ENCODE results near the gene TP63.

Gene TP63

GRCh38 chr3:189778340-189778950, 147.3 kb downstream of the TP63 start:
- no peak overlapping the region for H3K9ac ChIP-seq (ENCODE audit: low read length)
- no peaks in the 10 kb centered on the region for H3K36me3 ChIP-seq (ENCODE audit: insufficient read depth, low read length)
- no peaks in the 10 kb centered on the region for H3F3A ChIP-seq (ENCODE audit: insufficient read depth, low read length)
- H3K4me3 ChIP-seq (ENCODE audit: low read depth, low read length, poor library complexity, severe bottlenecking) = no peak overlapping the region
- H3K79me2 ChIP-seq (ENCODE audit: insufficient read depth, low read length) = no peaks in the 10 kb centered on the region
- no peak overlapping the region for H3K4me2 ChIP-seq (ENCODE audit: low read length)
- H3K9me2 ChIP-seq (ENCODE audit: low read depth, low read length) = no peaks in the 10 kb centered on the region
- H3K9me3 ChIP-seq (ENCODE audit: low read length) = no peaks in the 10 kb centered on the region
- H3K27me3 ChIP-seq (ENCODE audit: insufficient read depth, low read length) = no peaks in the 10 kb centered on the region
- H3K27ac ChIP-seq (ENCODE audit: low read depth, low read length, poor library complexity, severe bottlenecking) = no peak overlapping the region
- H4K20me1 ChIP-seq (ENCODE audit: insufficient read depth, low read length) = no peaks in the 10 kb centered on the region
- TF ChIP-seq CTCF (IDR thresholded peaks at IDR 0.05; ENCODE audit: low read length) = no peak
- no peak overlapping the region for H2AFZ ChIP-seq (ENCODE audit: low read length)
- H3K4me1 ChIP-seq (ENCODE audit: insufficient read depth, low read length, severe bottlenecking) = peaks cover 7% of the 10 kb centered on the region

- no peak overlapping the region for H2AFZ ChIP-seq (ENCODE audit: low read length)
Measured at GRCh38 chr3:189779166-189779565, 148.0 kb downstream of the TP63 start.

GRCh38 chr3:189780546-189781270, 149.5 kb downstream of the TP63 start:
- Histone ChIP-seq H3K9me2 (ENCODE audit: low read depth, low read length) (no peaks in the 10 kb centered on the region), H3K4me1 (ENCODE audit: insufficient read depth, low read length, severe bottlenecking) (peaks cover 14% of the 10 kb centered on the region), H4K20me1 (ENCODE audit: insufficient read depth, low read length) (no peaks in the 10 kb centered on the region), H3K36me3 (ENCODE audit: insufficient read depth, low read length) (no peaks in the 10 kb centered on the region), H3K9me3 (ENCODE audit: low read length) (no peaks in the 10 kb centered on the region), H3F3A (ENCODE audit: insufficient read depth, low read length) (no peaks in the 10 kb centered on the region), H3K27me3 (ENCODE audit: insufficient read depth, low read length) (no peaks in the 10 kb centered on the region), H2AFZ (ENCODE audit: low read length) (no peak overlapping the region), H3K4me2 (ENCODE audit: low read length) (no peak overlapping the region), H3K9ac (ENCODE audit: low read length) (no peak overlapping the region), H3K4me3 (ENCODE audit: low read depth, low read length, poor library complexity, severe bottlenecking) (no peak overlapping the region), H3K27ac (ENCODE audit: low read depth, low read length, poor library complexity, severe bottlenecking) (no peak overlapping the region), H3K79me2 (ENCODE audit: insufficient read depth, low read length) (no peaks in the 10 kb centered on the region)
- TF ChIP-seq CTCF (IDR thresholded peaks at IDR 0.05; ENCODE audit: low read length) (no peak), EZH2 (IDR thresholded peaks at IDR 0.05; ENCODE audit: borderline replicate concordance, low read length) (no peak)

More at GRCh38 chr3:189779166-189779565, 148.0 kb downstream of the TP63 start:
- Histone ChIP-seq H3K9ac (ENCODE audit: low read length) (no peak overlapping the region), H3K36me3 (ENCODE audit: insufficient read depth, low read length) (no peaks in the 10 kb centered on the region), H3K9me2 (ENCODE audit: low read depth, low read length) (no peaks in the 10 kb centered on the region), H3K4me3 (ENCODE audit: low read depth, low read length, poor library complexity, severe bottlenecking) (no peak overlapping the region), H3K27me3 (ENCODE audit: insufficient read depth, low read length) (no peaks in the 10 kb centered on the region), H3K79me2 (ENCODE audit: insufficient read depth, low read length) (no peaks in the 10 kb centered on the region), H3F3A (ENCODE audit: insufficient read depth, low read length) (no peaks in the 10 kb centered on the region), H3K4me2 (ENCODE audit: low read length) (no peak overlapping the region), H3K9me3 (ENCODE audit: low read length) (no peaks in the 10 kb centered on the region), H4K20me1 (ENCODE audit: insufficient read depth, low read length) (no peaks in the 10 kb centered on the region), H3K27ac (ENCODE audit: low read depth, low read length, poor library complexity, severe bottlenecking) (no peak overlapping the region), H3K4me1 (ENCODE audit: insufficient read depth, low read length, severe bottlenecking) (peaks cover 7% of the 10 kb centered on the region)
- TF ChIP-seq EZH2 (IDR thresholded peaks at IDR 0.05; ENCODE audit: borderline replicate concordance, low read length) (no peak), CTCF (IDR thresholded peaks at IDR 0.05; ENCODE audit: low read length) (no peak)
